BE2C (cell line): ENCODE results near the gene COL3A1.

Source experiments
- DNase-seq: peaks from one replicate; pipeline ENCODE4 v3.0.0-alpha.2; 2020
- H3K27me3 ChIP-seq: fragments of 250-450 bp; sonication (Bioruptor Pico); 2 replicates; pipeline ENCODE4 v1.5.1; 2020; ENCODE audit warnings: mild to moderate bottlenecking
- H3K36me3 ChIP-seq: fragments of 250-450 bp; sonication (Bioruptor Pico); 2 replicates; pipeline ENCODE4 v1.5.1; 2020; ENCODE audit warnings: mild to moderate bottlenecking
- H3K4me1 ChIP-seq: fragments of 250-450 bp; sonication (Bioruptor Pico); 2 replicates; pipeline ENCODE4 v1.5.1; 2020
- H3K4me3 ChIP-seq: 2 replicates; pipeline ENCODE4 v1.5.1; 2011; ENCODE audit warnings: low read depth, low read length
- H3K9me3 ChIP-seq: fragments of 250-450 bp; sonication (Bioruptor Pico); 2 replicates; pipeline ENCODE4 v1.5.1; 2020
- TF ChIP-seq, protein P1 (sequence below): IDR thresholded peaks from 2 replicates; pipeline ENCODE4 v1.5.1; 2012; ENCODE audit warnings: mild to moderate bottlenecking, low read depth, low read length

The COL3A1 gene

DNA sequence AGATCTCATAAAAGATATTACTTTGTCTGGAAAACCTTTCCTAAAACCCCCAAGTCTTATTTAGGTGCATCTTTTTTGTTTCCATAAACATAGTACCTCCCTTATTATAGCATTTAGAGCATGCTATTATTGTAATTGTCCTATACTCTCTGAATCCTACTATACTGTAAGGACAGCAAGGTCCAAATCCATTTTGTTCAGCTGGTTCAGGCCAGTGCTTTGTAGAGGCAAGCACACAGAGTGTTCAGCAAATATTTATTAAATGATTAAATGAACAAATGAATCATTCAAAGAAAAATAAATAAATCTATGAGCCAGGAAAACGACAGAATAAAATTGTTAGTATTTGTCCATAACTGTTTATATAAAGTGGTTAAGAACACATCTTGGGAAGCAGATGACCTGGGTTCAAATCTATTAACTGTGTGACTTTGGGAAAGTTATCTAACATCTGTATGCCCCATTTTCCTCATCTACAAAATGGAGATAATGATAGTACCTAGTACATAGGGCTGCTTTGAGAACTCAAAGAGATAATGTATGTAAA lies 86.0 kb downstream of the COL3A1 start:
- DNase-seq: no peak
- H3K27me3 ChIP-seq: no peaks in the 10 kb centered on the region
- TF ChIP-seq, protein P1, sequence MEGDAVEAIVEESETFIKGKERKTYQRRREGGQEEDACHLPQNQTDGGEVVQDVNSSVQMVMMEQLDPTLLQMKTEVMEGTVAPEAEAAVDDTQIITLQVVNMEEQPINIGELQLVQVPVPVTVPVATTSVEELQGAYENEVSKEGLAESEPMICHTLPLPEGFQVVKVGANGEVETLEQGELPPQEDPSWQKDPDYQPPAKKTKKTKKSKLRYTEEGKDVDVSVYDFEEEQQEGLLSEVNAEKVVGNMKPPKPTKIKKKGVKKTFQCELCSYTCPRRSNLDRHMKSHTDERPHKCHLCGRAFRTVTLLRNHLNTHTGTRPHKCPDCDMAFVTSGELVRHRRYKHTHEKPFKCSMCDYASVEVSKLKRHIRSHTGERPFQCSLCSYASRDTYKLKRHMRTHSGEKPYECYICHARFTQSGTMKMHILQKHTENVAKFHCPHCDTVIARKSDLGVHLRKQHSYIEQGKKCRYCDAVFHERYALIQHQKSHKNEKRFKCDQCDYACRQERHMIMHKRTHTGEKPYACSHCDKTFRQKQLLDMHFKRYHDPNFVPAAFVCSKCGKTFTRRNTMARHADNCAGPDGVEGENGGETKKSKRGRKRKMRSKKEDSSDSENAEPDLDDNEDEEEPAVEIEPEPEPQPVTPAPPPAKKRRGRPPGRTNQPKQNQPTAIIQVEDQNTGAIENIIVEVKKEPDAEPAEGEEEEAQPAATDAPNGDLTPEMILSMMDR: no peak
- no peak overlapping the region for H3K4me3 ChIP-seq
- no peaks in the 10 kb centered on the region for H3K4me1 ChIP-seq
- no peaks in the 10 kb centered on the region for H3K9me3 ChIP-seq
- H3K36me3 ChIP-seq: no peaks in the 10 kb centered on the region
